ENCODE data around the gene HOXC5.
"Not testable (repeated sequence)": the region's sequence is repeated elsewhere in the genome, so short reads cannot be mapped to it uniquely, and the experiment has no call there.

Gene HOXC5

DNA sequence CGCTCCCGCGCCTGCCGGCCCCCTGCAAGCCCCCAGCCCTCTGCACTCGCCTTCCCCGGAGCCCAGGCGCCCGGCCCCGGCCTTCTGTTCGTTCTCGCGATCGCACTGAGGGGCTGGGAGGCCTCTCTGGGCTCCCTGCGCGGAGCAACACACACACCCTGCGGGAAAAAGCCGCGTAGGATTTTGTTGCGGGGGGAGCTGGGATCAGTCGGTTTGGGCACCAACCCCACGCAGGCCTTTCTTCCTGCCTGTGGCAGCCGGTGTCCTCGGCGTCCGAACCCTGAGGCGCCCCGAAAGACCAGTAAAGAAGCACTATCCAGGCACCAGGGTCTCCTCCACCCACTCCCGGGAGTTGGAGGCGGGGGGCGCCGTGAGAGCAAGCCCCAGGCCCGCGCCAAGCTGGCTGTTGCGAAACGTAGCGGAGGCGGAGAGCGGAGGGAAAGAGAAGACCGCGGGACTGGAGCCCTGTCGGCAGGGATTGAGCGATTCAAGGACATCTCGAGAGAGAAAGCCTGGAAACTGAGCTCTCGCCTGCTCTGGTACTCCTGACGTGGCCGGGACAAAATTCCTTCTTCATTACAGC, 1.9 kb upstream of the HOXC5 start:
- in situ Hi-C loops (cut with MboI; ENCODE audit: low sequenced_read_pairs): no loop called here

DNA sequence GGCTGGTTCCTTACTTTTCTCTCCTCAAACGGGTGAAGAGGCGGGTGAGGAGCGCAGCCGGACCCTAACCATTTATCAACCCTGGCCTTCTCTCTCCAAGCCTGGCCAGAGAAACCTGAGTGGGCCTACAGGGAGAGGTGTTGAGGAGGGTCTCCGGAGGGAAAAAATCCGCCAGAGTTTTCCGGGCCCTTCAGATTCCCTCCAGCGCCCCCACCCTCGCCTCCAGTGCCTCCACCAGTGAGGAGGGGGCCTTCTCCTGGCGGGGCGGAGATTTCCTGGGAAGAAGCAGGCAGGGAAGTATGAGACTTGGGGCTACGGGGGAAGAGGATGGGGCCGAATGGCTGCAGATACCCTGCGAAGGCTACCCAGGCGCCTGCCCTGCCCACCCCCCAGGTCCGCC, 1.4 kb upstream of the HOXC5 start:
- in situ Hi-C loops (cut with MboI; ENCODE audit: low sequenced_read_pairs): no loop called here

DNA sequence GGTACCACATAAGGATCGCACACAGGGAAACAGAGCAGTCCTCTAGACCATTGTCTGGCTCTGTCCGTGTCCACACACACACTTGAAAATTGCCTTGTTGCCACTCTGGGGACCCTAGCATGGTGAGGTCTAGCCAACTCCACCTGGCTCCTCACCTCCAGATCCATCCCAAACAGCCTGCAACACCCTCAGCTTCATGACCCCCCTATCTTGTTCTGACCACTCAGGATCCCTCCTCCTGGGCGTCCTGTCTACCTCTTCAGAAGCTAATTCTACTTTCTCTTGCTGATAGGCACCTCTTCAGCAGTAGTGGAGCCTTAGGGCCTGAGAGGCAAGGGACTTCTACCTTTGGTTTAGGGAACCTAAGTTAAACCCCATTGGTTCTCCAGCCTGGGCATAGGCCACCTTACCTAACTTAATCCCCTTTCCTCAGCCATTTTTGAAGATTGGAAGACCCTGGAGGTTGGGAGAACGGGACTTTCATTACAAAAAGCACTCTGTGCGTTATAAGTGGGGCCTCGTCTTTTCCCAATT, 697 bp upstream of the HOXC5 start:
- in situ Hi-C loops (cut with MboI; ENCODE audit: low sequenced_read_pairs): no loop called here

DNA sequence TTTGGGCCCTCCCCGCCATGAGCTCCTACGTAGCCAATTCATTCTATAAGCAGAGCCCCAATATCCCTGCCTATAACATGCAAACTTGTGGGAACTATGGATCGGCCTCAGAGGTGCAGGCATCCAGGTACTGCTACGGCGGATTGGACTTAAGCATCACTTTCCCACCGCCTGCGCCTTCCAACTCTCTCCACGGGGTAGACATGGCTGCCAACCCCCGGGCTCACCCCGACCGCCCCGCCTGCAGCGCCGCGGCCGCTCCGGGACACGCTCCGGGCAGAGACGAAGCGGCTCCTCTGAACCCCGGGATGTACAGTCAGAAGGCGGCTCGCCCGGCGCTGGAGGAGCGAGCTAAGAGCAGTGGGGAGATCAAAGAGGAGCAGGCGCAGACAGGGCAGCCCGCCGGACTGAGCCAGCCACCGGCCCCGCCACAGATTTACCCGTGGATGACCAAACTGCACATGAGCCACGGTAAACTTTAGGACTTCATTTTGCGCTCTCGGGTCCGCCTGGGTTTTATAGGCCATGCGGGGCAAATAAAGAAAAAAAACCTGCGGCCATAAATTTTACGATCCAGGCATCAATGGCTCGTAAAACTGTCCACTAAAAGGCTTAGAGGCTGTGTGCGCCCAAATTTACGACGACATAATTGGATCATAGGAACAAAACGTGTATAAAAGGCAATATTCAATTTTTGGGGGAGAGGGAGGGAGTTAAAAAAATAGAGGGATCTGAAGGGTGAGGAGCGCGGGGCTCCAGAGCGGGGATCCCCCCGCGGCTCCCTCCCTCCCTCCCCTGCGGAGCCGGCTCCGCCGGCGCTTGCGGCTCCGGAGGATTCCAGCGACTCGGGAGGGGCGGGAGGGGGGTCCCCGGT, 493 bp downstream of the HOXC5 start:
- in situ Hi-C loops (cut with MboI; ENCODE audit: low sequenced_read_pairs): no loop called here

- in situ Hi-C loops (cut with MboI; ENCODE audit: low sequenced_read_pairs): no loop called here
These were observed 1.3 kb downstream of the HOXC5 start for GRCh38 chr12:54033980-54034784.

GRCh38 chr12:54034785-54035310, 2.0 kb downstream of the HOXC5 start:
- in situ Hi-C loops (cut with MboI; ENCODE audit: low sequenced_read_pairs): no loop called here

DNA sequence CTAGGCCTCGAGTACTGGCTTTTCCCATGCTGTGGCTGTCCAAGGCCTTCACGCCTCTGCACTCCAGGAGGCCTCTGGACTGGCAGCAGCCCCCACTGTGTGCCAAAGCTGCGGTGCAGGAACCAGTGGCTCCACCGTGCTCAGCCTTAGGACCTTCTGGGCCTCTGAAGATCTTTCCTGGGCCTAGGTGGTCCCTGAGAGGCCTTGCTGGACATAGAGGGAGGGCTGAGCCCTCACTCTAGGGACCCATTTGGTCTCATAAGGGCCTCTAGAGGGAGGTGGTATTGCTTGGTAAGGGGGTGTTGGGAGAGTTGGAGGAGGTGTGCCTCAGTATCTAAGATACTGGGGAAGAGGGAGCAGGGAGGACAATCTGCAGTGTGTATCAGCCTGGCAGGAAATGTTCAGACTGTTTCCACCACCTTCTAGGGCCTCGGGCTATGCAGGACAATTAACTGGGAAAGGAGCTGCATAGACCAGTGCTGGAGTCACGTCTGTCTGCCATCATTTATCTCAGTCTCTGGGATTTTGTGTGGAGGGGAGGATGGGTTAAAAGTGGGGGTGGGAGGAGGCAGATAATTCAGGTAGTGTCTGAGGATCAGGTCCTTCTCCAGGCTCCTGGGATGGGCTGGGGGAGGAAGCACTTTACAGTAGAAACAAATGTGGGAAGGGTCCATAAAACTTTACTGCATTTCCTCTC, 2.9 kb downstream of the HOXC5 start:
- in situ Hi-C loops (cut with MboI; ENCODE audit: low sequenced_read_pairs): no loop called here

GRCh38 chr12:54036620-54037359, 3.9 kb downstream of the HOXC5 start:
- in situ Hi-C loops (cut with MboI; ENCODE audit: low sequenced_read_pairs): no loop called here

- in situ Hi-C loops (cut with MboI; ENCODE audit: low sequenced_read_pairs): no loop called here
These were observed 4.8 kb downstream of the HOXC5 start for GRCh38 chr12:54037360-54038283.

GRCh38 chr12:54038284-54038870, 5.5 kb downstream of the HOXC5 start:
- in situ Hi-C loops (cut with MboI; ENCODE audit: low sequenced_read_pairs): no loop called here

DNA sequence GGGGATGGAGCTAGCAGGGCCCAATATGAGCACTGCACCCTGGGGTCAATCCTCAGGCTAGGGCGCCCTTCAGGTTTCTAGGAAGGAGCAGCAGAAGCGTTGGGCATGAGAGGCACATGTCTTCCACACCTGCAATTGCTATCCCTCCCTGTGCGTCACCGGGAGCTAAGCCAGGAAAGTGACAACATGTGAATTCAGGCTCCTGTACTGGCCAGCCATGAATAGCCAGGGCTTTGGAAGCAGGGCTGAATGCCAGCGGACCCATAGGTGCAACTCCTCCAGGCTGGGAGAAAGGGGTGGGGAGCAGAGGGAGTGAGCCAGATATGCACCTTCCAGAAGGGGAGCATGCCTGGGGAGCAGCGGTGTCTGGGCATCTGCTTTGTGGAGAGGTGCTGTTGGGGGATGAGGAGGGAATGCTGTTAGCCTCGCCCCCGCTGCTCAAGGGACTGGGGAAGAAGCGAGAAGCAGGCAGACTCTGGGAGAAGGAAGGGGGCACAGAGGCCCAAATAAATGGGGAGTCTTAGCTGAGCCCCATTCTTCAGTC, 6.1 kb downstream of the HOXC5 start:
- in situ Hi-C loops (cut with MboI; ENCODE audit: low sequenced_read_pairs): no loop called here

DNA sequence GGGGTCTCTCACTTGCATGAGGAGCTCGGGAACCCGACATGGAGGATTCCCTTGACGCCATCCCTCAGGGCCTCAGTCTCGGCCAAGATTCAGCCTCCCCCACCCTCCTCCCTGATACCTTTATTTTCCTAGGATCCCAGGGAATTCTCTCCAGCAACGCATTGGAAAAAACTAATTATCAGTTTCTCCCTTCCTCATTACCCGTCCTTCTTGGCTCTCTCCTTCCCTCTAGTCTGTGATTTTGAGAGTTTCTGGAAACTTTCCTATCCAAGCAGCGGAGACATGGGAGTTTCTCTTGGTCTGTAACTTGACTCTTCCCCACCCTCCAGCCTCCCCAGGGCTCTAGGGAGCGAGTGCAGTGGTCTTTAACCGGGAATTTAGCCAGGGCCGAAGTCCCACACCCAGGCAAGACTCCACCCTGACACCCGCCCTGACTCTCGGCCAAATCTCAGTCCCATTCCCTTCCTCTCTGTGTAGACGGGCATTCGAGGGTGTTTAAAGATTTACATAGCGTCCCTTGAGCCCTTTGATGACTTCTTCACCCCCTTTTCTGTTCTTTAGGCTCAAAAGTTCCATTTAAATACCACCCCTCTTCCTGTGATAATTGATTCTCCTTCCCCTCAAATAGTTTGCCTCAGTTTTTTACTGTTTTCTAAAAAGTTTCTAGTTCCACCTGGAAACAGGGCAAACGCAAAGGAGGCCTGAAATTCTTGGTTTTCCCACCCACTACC, 6.7 kb downstream of the HOXC5 start:
- in situ Hi-C loops (cut with MboI; ENCODE audit: low sequenced_read_pairs): no loop called here

GRCh38 chr12:54040148-54040494, 7.3 kb downstream of the HOXC5 start:
- in situ Hi-C loops (cut with MboI; ENCODE audit: low sequenced_read_pairs): no loop called here

- in situ Hi-C loops (cut with MboI; ENCODE audit: low sequenced_read_pairs): no loop called here
These were observed 7.8 kb downstream of the HOXC5 start for GRCh38 chr12:54040648-54041047.

DNA sequence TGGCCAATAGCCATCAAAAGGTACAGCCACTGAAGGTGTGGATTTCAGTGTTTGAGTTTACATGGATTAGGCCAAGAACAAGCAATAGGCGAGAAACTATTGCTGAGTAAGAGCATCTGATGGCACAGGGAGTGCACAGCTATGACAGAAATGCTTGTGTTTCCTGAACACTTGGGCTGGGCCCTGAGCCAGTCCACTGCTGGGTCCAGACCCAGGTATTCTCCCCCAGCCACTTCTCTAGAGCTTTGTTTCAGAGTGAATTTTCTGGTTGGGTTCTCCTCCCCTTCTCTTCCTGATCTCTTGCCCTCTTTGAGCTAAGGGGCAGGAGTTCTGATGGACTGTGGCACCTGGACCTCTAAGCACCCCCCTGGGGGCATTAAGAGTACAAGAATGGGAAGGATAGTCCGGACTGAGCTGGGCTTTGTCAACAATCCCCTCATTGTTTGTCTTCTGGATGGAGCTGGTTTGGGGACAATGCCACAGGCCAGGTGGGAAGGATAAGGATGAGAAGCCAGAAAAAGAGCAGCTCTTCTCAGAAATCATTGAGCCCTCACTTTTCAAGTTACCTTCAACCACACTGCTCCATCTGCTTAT, 8.3 kb downstream of the HOXC5 start:
- in situ Hi-C loops (cut with MboI; ENCODE audit: low sequenced_read_pairs): no loop called here

DNA sequence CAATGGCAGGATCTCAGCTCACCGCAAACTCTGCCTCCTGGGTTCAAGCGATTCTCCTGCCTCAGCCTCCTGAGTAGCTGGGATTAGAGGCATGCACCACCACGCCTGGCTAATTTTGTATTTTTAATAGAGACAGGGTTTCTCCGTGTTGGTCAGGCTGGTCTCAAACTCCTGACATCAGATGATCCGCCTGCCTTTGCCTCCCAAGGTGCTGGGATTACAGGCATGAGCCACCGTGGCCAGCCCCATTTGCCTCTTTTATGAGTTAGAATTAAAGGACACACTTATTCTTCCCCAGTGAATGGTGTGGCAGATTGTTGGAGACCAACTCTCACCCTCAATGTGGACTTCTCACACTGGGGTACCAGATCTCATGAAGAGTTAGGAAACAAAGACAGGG, 9.2 kb downstream of the HOXC5 start:
- in situ Hi-C loops (cut with MboI; ENCODE audit: low sequenced_read_pairs): not testable (repeated sequence)
